Activated CD4-positive, alpha-beta T cell treated with anti-CD3 and anti-CD28 coated beads for 1 hour (primary cell): ENCODE data around the gene TDRD12.

ENCODE experiments used
- DNase-seq: peaks from one replicate; pipeline ENCODE4 v3.0.0-alpha.2; 2020

The TDRD12 gene

GRCh38 chr19:32869966-32870573, 150.5 kb downstream of the TDRD12 start:
- no peak for DNase-seq

GRCh38 chr19:32870981-32871451, 151.4 kb downstream of the TDRD12 start:
- DNase-seq: no peak

GRCh38 chr19:32872391-32872790, 152.8 kb downstream of the TDRD12 start:
- no peak for DNase-seq

- no peak for DNase-seq
These were observed 153.8 kb downstream of the TDRD12 start for GRCh38 chr19:32873247-32873959.

- no peak for DNase-seq
These were observed 155.0 kb downstream of the TDRD12 start for GRCh38 chr19:32874605-32875004.

GRCh38 chr19:32875428-32875827, 155.9 kb downstream of the TDRD12 start:
- DNase-seq: no peak

- no peak for DNase-seq
These were observed 156.8 kb downstream of the TDRD12 start for GRCh38 chr19:32876236-32876918.

- DNase-seq: no peak
These were observed 157.3 kb downstream of the TDRD12 start for GRCh38 chr19:32876919-32877285.
